Liver (tissue), 9 donors: Measurements from ENCODE around the gene AGBL5. TPM values are rescaled to one million over a fixed set of nuclear protein-coding genes. Genes with fewer than 3 reads are reported as not detected.

Experiments used
- DNase-seq: peaks from one replicate; pipeline ENCODE4 v3.0.0-alpha.2; 2017; ENCODE audit warnings: low spot score
- H3K27ac ChIP-seq, 2 donors: one replicate each; pipeline ENCODE4 v1.7.0; 2013; ENCODE audit warnings: inconsistent platforms in 2 of 2, low read length in 2 of 2, control low read depth in 1 of 2, low read depth in 1 of 2, mild to moderate bottlenecking in 1 of 2
- H3K27me3 ChIP-seq, 4 donors: one replicate each; pipeline versions ENCODE4 v1.6.1 to v1.7.0; 2013; ENCODE audit warnings: low read length in 3 of 4, inconsistent platforms in 1 of 4, mild to moderate bottlenecking in 1 of 4, moderate library complexity in 1 of 4; ENCODE audit not compliant: control insufficient read depth in 4 of 4, insufficient read depth in 4 of 4
- H3K36me3 ChIP-seq, 4 donors: one replicate each; pipeline versions ENCODE4 v1.6.1 to v1.7.0; 2013; ENCODE audit warnings: low read length in 3 of 4, mild to moderate bottlenecking in 3 of 4, low read depth in 1 of 4, moderate library complexity in 1 of 4; ENCODE audit not compliant: control insufficient read depth in 4 of 4, insufficient read depth in 3 of 4
- H3K4me1 ChIP-seq, 4 donors: one replicate each; pipeline versions ENCODE4 v1.6.1 to v1.7.0; 2013; ENCODE audit warnings: low read length in 3 of 4, mild to moderate bottlenecking in 3 of 4, moderate library complexity in 1 of 4; ENCODE audit not compliant: control insufficient read depth in 4 of 4, insufficient read depth in 4 of 4
- H3K4me3 ChIP-seq, 3 donors: one replicate each; pipeline versions ENCODE4 v1.6.1 to v1.7.0; 2013; ENCODE audit warnings: low read length in 3 of 3, control low read depth in 1 of 3, low read depth in 1 of 3, mild to moderate bottlenecking in 1 of 3
- H3K9ac ChIP-seq, 2 donors: one replicate each; pipeline ENCODE4 v1.7.0; 2013; ENCODE audit warnings: low read length in 2 of 2, mild to moderate bottlenecking in 2 of 2, moderate library complexity in 2 of 2, control low read depth in 1 of 2, low read depth in 1 of 2
- H3K9me3 ChIP-seq, 4 donors: one replicate each; pipeline versions ENCODE4 v1.6.1 to v1.7.0; 2013; ENCODE audit warnings: low read length in 3 of 4; ENCODE audit not compliant: control insufficient read depth in 4 of 4
- ATF3 ChIP-seq: IDR thresholded peaks from 2 replicates; pipeline ENCODE4 v1.6.1; 2016; ENCODE audit warnings: antibody characterized with exemption
- EGR1 ChIP-seq, 2 donors: IDR thresholded peaks; 2 replicates each; pipeline ENCODE4 v1.6.1; 2016 to 2018; ENCODE audit warnings: antibody characterized with exemption in 2 of 2, low read depth in 2 of 2
- FOXA1 ChIP-seq: IDR thresholded peaks from 2 replicates; pipeline ENCODE4 v1.6.1; 2016; ENCODE audit warnings: antibody characterized with exemption
- FOXA2 ChIP-seq: IDR thresholded peaks from 2 replicates; pipeline ENCODE4 v1.6.1; 2016; ENCODE audit warnings: antibody characterized with exemption
- GABPA ChIP-seq, 2 donors: IDR thresholded peaks in 1 of 2; conservative IDR thresholded peaks in 1 of 2; 2 replicates each; pipeline ENCODE4 v1.6.1; 2016; ENCODE audit warnings: antibody characterized with exemption in 2 of 2, mild to moderate bottlenecking in 1 of 2, moderate library complexity in 1 of 2
- HNF4A ChIP-seq, 2 donors: conservative IDR thresholded peaks; 2 replicates each; pipeline ENCODE4 v1.6.1; 2016; ENCODE audit warnings: antibody characterized with exemption in 2 of 2, mild to moderate bottlenecking in 2 of 2
- HNF4G ChIP-seq: IDR thresholded peaks from 2 replicates; pipeline ENCODE4 v1.6.1; 2016; ENCODE audit warnings: antibody characterized with exemption
- JUND ChIP-seq, 2 donors: IDR thresholded peaks; 2 replicates each; pipeline ENCODE4 v1.6.1; 2016; ENCODE audit warnings: antibody characterized with exemption in 2 of 2
- NR2F2 ChIP-seq: IDR thresholded peaks from 2 replicates; pipeline ENCODE4 v1.6.1; 2016; ENCODE audit warnings: antibody characterized with exemption
- RAD21 ChIP-seq, 2 donors: IDR thresholded peaks; 2 replicates each; pipeline ENCODE4 v1.6.1; 2016; ENCODE audit warnings: antibody characterized with exemption in 2 of 2, mild to moderate bottlenecking in 2 of 2
- REST ChIP-seq: IDR thresholded peaks from 2 replicates; pipeline ENCODE4 v1.6.1; 2016; ENCODE audit warnings: antibody characterized with exemption, mild to moderate bottlenecking
- RXRA ChIP-seq, 2 donors: IDR thresholded peaks; 2 replicates each; pipeline ENCODE4 v1.6.1; 2017 to 2018; ENCODE audit warnings: antibody characterized with exemption in 2 of 2, mild to moderate bottlenecking in 1 of 2
- SP1 ChIP-seq: IDR thresholded peaks from 2 replicates; pipeline ENCODE4 v1.6.1; 2018; ENCODE audit warnings: antibody characterized with exemption, mild to moderate bottlenecking
- TAF1 ChIP-seq: conservative IDR thresholded peaks from 2 replicates; pipeline ENCODE4 v1.6.1; 2016; ENCODE audit warnings: antibody characterized with exemption, mild to moderate bottlenecking
- YY1 ChIP-seq: IDR thresholded peaks from 2 replicates; pipeline ENCODE4 v1.6.1; 2016; ENCODE audit warnings: antibody characterized with exemption, mild to moderate bottlenecking
- WGBS: extraction: QIAGEN DNeasy Blood & Tissue Kit; methylation state at CpG from one replicate; pipeline ENCODE4 v1.1.7; 2013; 5-methylcytosine and 5-hydroxymethylcytosine counted together
- polyA plus RNA-seq, 2 donors: library from polyadenylated mRNA; stranded (reverse) in 1 of 2; unstranded in 1 of 2; fragments of 200-250 nt in 1 of 2; fragments of >200 nt in 1 of 2; fragmentation: Nextera tagmentation in 1 of 2; extraction: Ambion mirVana in 1 of 2; gene quantifications; one replicate each; pipeline versions ENCODE4 v1.2.1 to v1.2.3, GENCODE V29; 2013 to 2015
- total RNA-seq, 2 donors: library from RNA; depleted of rRNA; stranded (reverse); fragments of >200 nt; gene quantifications; one replicate each; pipeline ENCODE4 v1.2.3, GENCODE V29; 2014
- TF ChIP-seq, protein P1 (sequence below): fragments of 150-350 bp; IDR thresholded peaks from 2 replicates; pipeline ENCODE4 v1.5.1; 2017; ENCODE audit warnings: improper control_type of control experiment, low read depth, low read length; ENCODE audit not compliant: missing input control
- TF ChIP-seq, protein P2 (sequence below): IDR thresholded peaks from 2 replicates; pipeline ENCODE4 v1.6.1; 2016; ENCODE audit warnings: antibody characterized with exemption
- donor health status: healthy.
- donor health status: healthy.
- donor health status: healthy.
- donor health status: healthy.
- donor health status: healthy.

The AGBL5 gene
- total and polyA plus RNA-seq, 4 donors: 3.2 to 9.0 (median 4.8) TPM

DNA sequence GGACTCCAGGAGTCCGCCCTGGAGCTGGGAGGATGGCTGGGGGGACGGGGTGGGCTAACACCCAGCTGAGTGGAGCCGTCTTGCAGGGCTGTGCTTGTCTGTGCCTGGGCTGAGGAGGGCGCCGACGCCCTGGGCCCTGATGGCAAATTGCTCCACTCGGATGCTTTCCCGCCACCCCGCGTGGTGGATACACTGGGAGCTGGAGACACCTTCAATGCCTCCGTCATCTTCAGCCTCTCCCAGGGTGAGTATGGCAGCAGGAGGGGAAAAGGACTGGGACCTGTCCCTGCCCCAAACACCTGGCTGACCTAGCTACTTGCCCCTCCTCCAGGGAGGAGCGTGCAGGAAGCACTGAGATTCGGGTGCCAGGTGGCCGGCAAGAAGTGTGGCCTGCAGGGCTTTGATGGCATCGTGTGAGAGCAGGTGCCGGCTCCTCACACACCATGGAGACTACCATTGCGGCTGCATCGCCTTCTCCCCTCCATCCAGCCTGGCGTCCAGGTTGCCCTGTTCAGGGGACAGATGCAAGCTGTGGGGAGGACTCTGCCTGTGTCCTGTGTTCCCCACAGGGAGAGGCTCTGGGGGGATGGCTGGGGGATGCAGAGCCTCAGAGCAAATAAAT is 48.0 kb downstream of the AGBL5 start:
- WGBS: 92% methylated on average over 19 of the region's 19 CpGs
- DNase-seq: no peak
- H3K27me3 ChIP-seq: no peaks in the 10 kb centered on the region
- H3K9ac ChIP-seq: no peak overlapping the region
- H3K36me3 ChIP-seq: peaks cover 8 to 30% (median 21%) of the 10 kb centered on the region in 4 donors
- TF ChIP-seq RXRA (IDR thresholded peaks at IDR 0.05) (no peak), NR2F2 (no peak), REST (no peak), JUND (IDR thresholded peaks at IDR 0.05) (no peak), FOXA2 (no peak), YY1 (no peak), GABPA (IDR thresholded peaks at IDR 0.05 in 1 of 2, conservative IDR thresholded peaks at IDR 0.05 in 1 of 2) (no peak), SP1 (no peak), EGR1 (IDR thresholded peaks at IDR 0.05; ENCODE audit: low read depth in 2 of 2) (no peak), RAD21 (IDR thresholded peaks at IDR 0.05) (no peak), HNF4A (conservative IDR thresholded peaks at IDR 0.05) (no peak), HNF4G (no peak)
- TF ChIP-seq, protein P1, sequence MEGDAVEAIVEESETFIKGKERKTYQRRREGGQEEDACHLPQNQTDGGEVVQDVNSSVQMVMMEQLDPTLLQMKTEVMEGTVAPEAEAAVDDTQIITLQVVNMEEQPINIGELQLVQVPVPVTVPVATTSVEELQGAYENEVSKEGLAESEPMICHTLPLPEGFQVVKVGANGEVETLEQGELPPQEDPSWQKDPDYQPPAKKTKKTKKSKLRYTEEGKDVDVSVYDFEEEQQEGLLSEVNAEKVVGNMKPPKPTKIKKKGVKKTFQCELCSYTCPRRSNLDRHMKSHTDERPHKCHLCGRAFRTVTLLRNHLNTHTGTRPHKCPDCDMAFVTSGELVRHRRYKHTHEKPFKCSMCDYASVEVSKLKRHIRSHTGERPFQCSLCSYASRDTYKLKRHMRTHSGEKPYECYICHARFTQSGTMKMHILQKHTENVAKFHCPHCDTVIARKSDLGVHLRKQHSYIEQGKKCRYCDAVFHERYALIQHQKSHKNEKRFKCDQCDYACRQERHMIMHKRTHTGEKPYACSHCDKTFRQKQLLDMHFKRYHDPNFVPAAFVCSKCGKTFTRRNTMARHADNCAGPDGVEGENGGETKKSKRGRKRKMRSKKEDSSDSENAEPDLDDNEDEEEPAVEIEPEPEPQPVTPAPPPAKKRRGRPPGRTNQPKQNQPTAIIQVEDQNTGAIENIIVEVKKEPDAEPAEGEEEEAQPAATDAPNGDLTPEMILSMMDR: no peak
- no peaks in the 10 kb centered on the region for H3K9me3 ChIP-seq
- no peak overlapping the region for H3K27ac ChIP-seq
- H3K4me3 ChIP-seq: no peak overlapping the region
- peaks cover 17 to 37% (median 33%) of the 10 kb centered on the region in 4 donors for H3K4me1 ChIP-seq

DNA sequence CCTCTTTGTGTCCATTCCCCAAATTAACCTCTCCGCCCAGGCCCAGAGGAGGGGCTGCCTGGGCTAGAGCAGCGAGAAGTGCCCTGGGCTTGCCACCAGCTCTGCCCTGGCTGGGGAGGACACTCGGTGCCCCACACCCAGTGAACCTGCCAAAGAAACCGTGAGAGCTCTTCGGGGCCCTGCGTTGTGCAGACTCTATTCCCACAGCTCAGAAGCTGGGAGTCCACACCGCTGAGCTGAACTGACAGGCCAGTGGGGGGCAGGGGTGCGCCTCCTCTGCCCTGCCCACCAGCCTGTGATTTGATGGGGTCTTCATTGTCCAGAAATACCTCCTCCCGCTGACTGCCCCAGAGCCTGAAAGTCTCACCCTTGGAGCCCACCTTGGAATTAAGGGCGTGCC is 48.6 kb downstream of the AGBL5 start:
- H3K27me3 ChIP-seq: no peaks in the 10 kb centered on the region
- H3K27ac ChIP-seq: no peak overlapping the region
- H3K36me3 ChIP-seq: peaks cover 8 to 30% (median 21%) of the 10 kb centered on the region in 4 donors
- no peak overlapping the region for H3K9ac ChIP-seq
- no peak overlapping the region for H3K4me3 ChIP-seq
- no peaks in the 10 kb centered on the region for H3K9me3 ChIP-seq
- no peak for DNase-seq
- TF ChIP-seq HNF4A (conservative IDR thresholded peaks at IDR 0.05): no peak
- WGBS: 78% methylated on average over 10 of the region's 10 CpGs
- H3K4me1 ChIP-seq: peaks cover 14 to 32% (median 27%) of the 10 kb centered on the region in 4 donors

GRCh38 chr2:27102329-27102728 is 50.9 kb downstream of the AGBL5 start:
- no peak for DNase-seq
- no peak overlapping the region for H3K27ac ChIP-seq
- H3K36me3 ChIP-seq: peaks cover 6 to 24% (median 15%) of the 10 kb centered on the region in 4 donors
- peaks cover 0 to 10% (median 5%) of the 10 kb centered on the region in 4 donors for H3K4me1 ChIP-seq
- H3K9me3 ChIP-seq: no peaks in the 10 kb centered on the region
- 85% methylated on average over 5 of the region's 5 CpGs for WGBS
- no peak overlapping the region for H3K4me3 ChIP-seq
- H3K9ac ChIP-seq: no peak overlapping the region
- no peaks in the 10 kb centered on the region for H3K27me3 ChIP-seq
- TF ChIP-seq RXRA (IDR thresholded peaks at IDR 0.05) (no peak), GABPA (IDR thresholded peaks at IDR 0.05 in 1 of 2, conservative IDR thresholded peaks at IDR 0.05 in 1 of 2) (no peak), TAF1 (no peak), JUND (IDR thresholded peaks at IDR 0.05) (no peak), HNF4G (no peak), YY1 (no peak), HNF4A (conservative IDR thresholded peaks at IDR 0.05) (no peak), FOXA2 (no peak), RAD21 (IDR thresholded peaks at IDR 0.05) (no peak), FOXA1 (no peak), SP1 (no peak), EGR1 (IDR thresholded peaks at IDR 0.05; ENCODE audit: low read depth in 2 of 2) (no peak), ATF3 (no peak)
- TF ChIP-seq, protein P1: no peak
- TF ChIP-seq, protein P2, sequence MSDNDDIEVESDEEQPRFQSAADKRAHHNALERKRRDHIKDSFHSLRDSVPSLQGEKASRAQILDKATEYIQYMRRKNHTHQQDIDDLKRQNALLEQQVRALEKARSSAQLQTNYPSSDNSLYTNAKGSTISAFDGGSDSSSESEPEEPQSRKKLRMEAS: no peak
